DND-41 (cell line): ENCODE data around the gene RAVER2.

Experiments used
- CTCF ChIP-seq: IDR thresholded peaks from 2 replicates; pipeline ENCODE4 v1.5.1; 2012; ENCODE audit warnings: borderline replicate concordance, low read length, moderate library complexity, mild to moderate bottlenecking; ENCODE audit not compliant: poor library complexity, severe bottlenecking; ENCODE audit errors: extremely low read depth
- EZH2 ChIP-seq: IDR thresholded peaks from 3 replicates; pipeline ENCODE4 v1.6.1; 2012; ENCODE audit warnings: borderline replicate concordance, low read depth, mild to moderate bottlenecking, moderate library complexity, low read length, inconsistent platforms; ENCODE audit not compliant: severe bottlenecking

DNA sequence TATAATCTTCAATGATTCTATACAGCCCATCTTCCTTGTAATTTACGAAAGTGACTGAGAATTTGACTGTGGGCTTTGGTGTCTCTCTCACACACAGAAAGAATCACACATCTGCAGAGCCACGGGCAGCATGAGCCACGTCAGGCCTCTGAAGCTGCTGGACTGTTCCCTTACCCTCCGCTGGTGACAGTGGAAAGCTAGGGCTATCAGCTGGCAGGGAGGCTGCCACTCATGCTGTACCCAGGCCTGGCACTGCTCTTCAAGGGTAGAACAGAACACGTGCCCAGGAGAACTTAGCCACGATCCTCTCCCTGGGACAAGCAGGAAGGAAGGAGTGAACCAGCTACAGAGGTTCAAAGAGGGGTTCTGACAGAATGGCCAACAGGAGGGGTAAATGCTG is 130.7 kb downstream of the RAVER2 start:
- TF ChIP-seq CTCF (no peak), EZH2 (no peak)
